ENCODE measurements around the gene CCDC80.

CCDC80 gene

DNA sequence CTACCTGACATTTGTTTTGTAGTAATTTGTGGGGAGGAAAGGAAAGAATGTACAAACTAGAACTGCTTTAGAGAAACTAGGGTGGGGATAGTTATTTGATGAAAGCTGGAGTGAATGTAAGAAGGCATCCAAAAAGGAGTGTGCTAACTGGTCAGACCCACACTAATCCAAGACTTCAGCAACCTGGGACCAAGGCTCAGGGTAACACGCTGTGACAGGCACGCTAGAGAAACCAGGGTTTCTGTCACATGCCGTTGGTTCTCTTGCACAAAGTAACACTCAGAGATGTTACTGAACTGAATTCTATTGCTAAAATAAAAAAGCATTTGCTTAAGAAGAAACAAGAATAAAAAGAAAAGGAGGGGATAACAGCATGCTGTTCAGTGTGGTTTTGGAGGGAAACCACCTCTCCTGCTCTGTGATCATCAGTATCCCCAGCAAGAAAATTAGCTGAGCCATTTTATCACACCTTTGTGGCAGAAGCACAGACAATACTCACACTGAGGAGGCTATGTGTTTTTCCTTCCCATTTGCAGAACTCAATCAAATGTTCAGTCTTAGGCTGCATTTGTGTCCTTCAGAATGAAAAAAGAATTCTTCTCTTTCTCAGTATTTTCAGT lies 2.8 kb upstream of the CCDC80 start:
- ChIA-PET POLR2A (no interaction called here), CTCF (interaction anchor here (0.6 to 7.3 kb wide), 36 partner anchors 9 to 645 kb away, joined by 3 to 62 read pairs (median 6); partner anchors contain the start of genes CD200R1 and GTPBP8)
- no peak for TF ChIP-seq CTCF (IDR thresholded peaks at IDR 0.05; ENCODE audit: control extremely low read depth, extremely low read depth, low read depth, missing control alignments)
- DNase-seq (ENCODE audit: extremely low spot score): no peak

DNA sequence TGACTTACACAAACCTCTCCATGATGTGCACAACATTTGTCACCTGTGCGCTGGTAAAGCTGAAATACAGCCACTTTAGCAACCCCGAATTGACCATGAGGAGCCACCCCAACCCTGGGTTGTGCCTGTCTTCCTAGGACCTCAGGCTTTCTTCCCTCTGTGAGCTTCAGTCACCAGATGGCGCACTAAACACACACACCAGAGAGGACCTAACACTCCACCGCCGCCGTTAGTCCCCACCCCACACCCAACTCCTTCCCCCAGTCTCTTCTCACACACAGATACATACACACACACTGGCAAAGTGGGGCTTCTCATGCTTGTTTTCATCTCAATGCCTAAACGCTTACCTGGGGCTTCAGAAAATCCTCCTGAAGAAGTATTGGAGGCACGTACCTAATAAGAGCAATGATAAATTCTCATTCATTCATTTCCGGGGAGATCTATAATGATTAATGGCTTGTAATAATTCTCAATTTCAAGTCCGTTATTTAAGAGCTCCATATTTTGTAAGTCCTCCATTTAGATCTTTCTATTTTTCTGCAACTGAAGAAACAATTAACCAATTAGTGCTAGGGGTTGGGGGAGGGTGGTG lies 2.1 kb upstream of the CCDC80 start:
- peak; percentile 81 for TF ChIP-seq CTCF (IDR thresholded peaks at IDR 0.05; ENCODE audit: control extremely low read depth, extremely low read depth, low read depth, missing control alignments)
- POLR2A ChIA-PET: no interaction called here

DNA sequence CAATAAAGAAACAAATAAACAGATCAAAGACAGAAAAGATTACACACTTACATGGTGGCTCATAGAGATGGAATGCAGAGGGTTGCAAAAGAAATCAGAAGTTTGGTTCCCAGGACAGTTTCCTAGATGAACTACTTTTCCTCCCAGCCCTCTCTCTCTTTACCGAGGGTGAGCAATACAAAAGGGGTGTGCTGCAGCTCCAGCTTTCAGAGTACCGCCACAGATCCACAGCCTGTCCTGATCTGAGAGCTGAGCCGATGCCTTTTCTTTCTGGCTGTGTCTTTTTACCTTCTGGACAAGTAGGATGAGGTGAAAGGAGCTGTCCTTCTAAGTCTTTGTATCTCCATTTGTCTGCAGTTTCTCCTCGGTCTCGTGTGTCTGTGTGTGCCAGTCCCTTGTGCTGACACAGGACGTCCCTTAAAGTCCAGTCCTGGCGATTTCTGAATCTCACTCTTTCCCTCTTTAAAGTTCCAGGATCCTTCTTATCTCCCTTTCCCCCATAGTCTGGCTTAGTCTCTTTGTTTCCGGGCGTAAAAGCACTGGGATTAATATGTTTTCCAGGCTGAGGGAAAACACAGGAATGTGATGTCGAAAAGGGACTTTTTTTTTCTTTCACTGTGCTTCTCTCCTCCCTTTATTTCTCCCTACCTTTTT lies 540 bp downstream of the CCDC80 start:
- DNase-seq (ENCODE audit: extremely low spot score): no peak
- CTCF ChIA-PET: interaction anchor here (1.9 to 3.1 kb wide), 2 partner anchors 12 to 94 kb away, joined by 4 to 15 read pairs; no protein-coding TSS in a partner anchor
- no peak for TF ChIP-seq CTCF (IDR thresholded peaks at IDR 0.05; ENCODE audit: control extremely low read depth, extremely low read depth, low read depth, missing control alignments)
- POLR2A ChIA-PET: no interaction called here

More for the DNA sequence above, 2.1 kb upstream of the CCDC80 start:
- CTCF ChIA-PET: interaction anchor here (0.6 to 7.3 kb wide), 51 partner anchors 7 to 648 kb away, joined by 3 to 62 read pairs (median 4); partner anchors contain the start of genes CD200R1 and GTPBP8
- peak; percentile 81 for DNase-seq (ENCODE audit: extremely low spot score)

- DNase-seq (ENCODE audit: extremely low spot score): no peak
- ChIA-PET POLR2A (no interaction called here), CTCF (interaction anchor here (0.9 to 1.9 kb wide), 3 partner anchors 10 to 339 kb away, joined by 3 to 5 read pairs (median 4); no protein-coding TSS in a partner anchor)
- no peak for TF ChIP-seq CTCF (IDR thresholded peaks at IDR 0.05; ENCODE audit: control extremely low read depth, extremely low read depth, low read depth, missing control alignments)
Measured at GRCh38 chr3:112639455-112640225, 1.3 kb downstream of the CCDC80 start.

GRCh38 chr3:112638327-112639020 lies 2.5 kb downstream of the CCDC80 start:
- TF ChIP-seq CTCF (IDR thresholded peaks at IDR 0.05; ENCODE audit: control extremely low read depth, extremely low read depth, low read depth, missing control alignments): no peak
- no peak for DNase-seq (ENCODE audit: extremely low spot score)
- ChIA-PET CTCF (interaction anchor here (0.8 to 1.9 kb wide), 6 partner anchors 9 to 346 kb away, joined by 3 to 9 read pairs (median 4); no protein-coding TSS in a partner anchor), POLR2A (no interaction called here)

All from GM10248 (cell line).